Heart left ventricle (tissue), 16 donors: Measurements from ENCODE around the gene PDCD2L. TPM values are rescaled to one million over a fixed set of nuclear protein-coding genes. Genes with fewer than 3 reads are reported as not detected.

Experiments used
- ATAC-seq, 4 donors: fragments of 200-7000 bp; cut with Tn5 transposase; one replicate each; pipeline ENCODE4 v1.9.1; 2020 to 2022; ENCODE audit warnings: moderate library complexity in 4 of 4, mild to moderate bottlenecking in 3 of 4, moderate number of reproducible peaks in 1 of 4
- DNase-seq, 5 donors: peaks; one replicate each; pipeline ENCODE4 v3.0.0-alpha.2; 2020
- H3K27ac ChIP-seq, 12 donors: fragments of 200-600 bp; sonication (generic) in 4 of 12; one replicate each; pipeline versions ENCODE4 v1.5.0 to v1.8.0; 2016 to 2022; ENCODE audit warnings: mild to moderate bottlenecking in 2 of 12
- H3K27me3 ChIP-seq, 9 donors: fragments of 200-600 bp; sonication (generic) in 2 of 9; one replicate each; pipeline versions ENCODE4 v1.5.1 to v1.8.0; 2016 to 2022; ENCODE audit warnings: mild to moderate bottlenecking in 3 of 9
- H3K36me3 ChIP-seq, 9 donors: fragments of 200-600 bp; sonication (generic) in 2 of 9; one replicate each; pipeline versions ENCODE4 v1.5.0 to v1.8.0; 2018 to 2022; ENCODE audit warnings: mild to moderate bottlenecking in 2 of 9
- H3K4me1 ChIP-seq, 12 donors: fragments of 200-600 bp; sonication (generic) in 4 of 12; one replicate each; pipeline versions ENCODE4 v1.5.0 to v1.8.0; 2016 to 2022; ENCODE audit warnings: mild to moderate bottlenecking in 3 of 12
- H3K4me3 ChIP-seq, 12 donors: fragments of 200-600 bp; sonication (generic) in 4 of 12; one replicate each; pipeline versions ENCODE4 v1.5.0 to v1.8.0; 2017 to 2022; ENCODE audit warnings: mild to moderate bottlenecking in 9 of 12, moderate library complexity in 4 of 12
- H3K9me3 ChIP-seq, 12 donors: fragments of 200-600 bp; sonication (generic) in 4 of 12; one replicate each; pipeline versions ENCODE4 v1.5.0 to v1.8.0; 2016 to 2022; ENCODE audit warnings: mild to moderate bottlenecking in 1 of 12
- CTCF ChIP-seq, 12 donors: fragments of 200-600 bp; sonication (generic) in 4 of 12; IDR thresholded peaks; one replicate each; pipeline versions ENCODE4 v1.5.0 to v1.8.0; 2018 to 2022; ENCODE audit warnings: antibody characterized with exemption in 12 of 12, mild to moderate bottlenecking in 5 of 12
- POLR2A ChIP-seq, 2 donors: fragments of 450-650 bp; IDR thresholded peaks; one replicate each; pipeline ENCODE4 v1.6.1; 2017; ENCODE audit warnings: antibody characterized with exemption in 2 of 2, mild to moderate bottlenecking in 2 of 2, moderate library complexity in 2 of 2
- WGBS, 4 donors: extraction: QIAGEN DNeasy Blood & Tissue Kit in 2 of 4; methylation state at CpG; one replicate each; pipeline versions ENCODE4 v1.1.5 to v1.1.7; 2013 to 2018; 5-methylcytosine and 5-hydroxymethylcytosine counted together
- intact Hi-C, 10 donors: fragments of 100-400 bp; cut with DNase I; formaldehyde crosslinking; loops; one replicate each; pipeline versions ENCODE4 v1.11.1 to v1.14.2; 2022
- polyA plus RNA-seq, 2 donors: library from polyadenylated mRNA; stranded (reverse); fragments of 200-250 nt; gene quantifications; one replicate each; pipeline ENCODE4 v1.2.3, GENCODE V29; 2013
- total RNA-seq, 9 donors: library from RNA; depleted of rRNA in 2 of 9; stranded (reverse); fragments of >200 nt in 2 of 9; fragmentation: NEBNext Ultra II Directional in 3 of 9; extraction: Animal tissue kit (Norgen Biotek cat#: 25700) in 3 of 9; gene quantifications; one replicate each; pipeline versions ENCODE4 v1.1.0 to v1.2.4, GENCODE V29; 2016 to 2023
- donor health status: ischemic (EF 13 %, LVEDD 7.1; RV severe dilation, severe dysfunction).
- donor health status: healthy with polysubstance abuse.
- donor health status: DM: no; HTN: yes; CAD: no.
- donor health status: DM: no; HTN: no; CAD: no.
- donor health status: ischemic (EF 25% LVEDD 6.9; RV normal size, moderate dysfunction).
- donor health status: ischemic (EF 25% LVEDD 5.7; RV mildly dilated, moderate dysfunction).
- donor health status: healthy.
- donor health status: DM: yes; HTN: yes; CAD: no.
- donor health status: ischemic (EF 35%, LVEDD 5.7; RV mildly dilated, moderate dysfunction).
- donor health status: nonischemic (EF 11% LVEDD 7.7; RV severe dilation, severe dysfunction).
- donor health status: DM: yes; HTN: yes; CAD: no.
- donor health status: PGD.
- donor health status: ischemic (EF 29% LVEDD 5.4; RV normal size, mild dysfunction).
- donor health status: nonischemic (EF 23%, LVEDD 6.1; RV moderate dilation, normal function).

PDCD2L gene
- total and polyA plus RNA-seq, 11 donors = 6.2 to 16.7 (median 8.0) TPM

DNA sequence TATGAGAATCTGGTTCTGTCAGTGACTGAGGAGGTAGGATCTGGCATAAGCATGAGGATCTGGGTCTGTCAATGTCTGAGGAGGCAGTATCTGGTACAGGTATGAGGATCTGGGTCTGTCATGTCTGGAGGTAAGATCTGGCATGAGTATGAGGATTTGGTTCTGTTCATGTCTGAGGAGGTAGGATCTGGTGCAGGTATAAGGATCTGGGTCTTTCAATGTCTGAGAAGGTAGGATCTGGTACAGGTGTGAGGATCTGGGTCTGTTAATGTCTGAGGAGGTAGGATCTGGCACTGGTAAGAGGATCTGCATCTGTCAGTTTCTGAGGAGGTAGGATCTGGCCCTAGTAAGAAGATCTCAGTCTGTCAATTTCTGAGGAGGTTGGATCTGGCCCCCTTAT is 12.4 kb upstream of the PDCD2L start:
- intact Hi-C loops = no loop called here
- DNase-seq = no peak
- TF ChIP-seq CTCF (IDR thresholded peaks at IDR 0.05) = no peak
- no peak for TF ChIP-seq POLR2A (IDR thresholded peaks at IDR 0.05)
- peak in 3 of 4 donors; percentile 8 to 46 (median 9) for ATAC-seq
- H3K4me3 ChIP-seq = no peak overlapping the region
- no peaks in the 10 kb centered on the region for H3K27me3 ChIP-seq
- H3K9me3 ChIP-seq = no peaks in the 10 kb centered on the region
- H3K4me1 ChIP-seq = no peaks in the 10 kb centered on the region
- H3K27ac ChIP-seq = no peak overlapping the region
- H3K36me3 ChIP-seq = peaks cover 0 to 100% (median 97%) of the 10 kb centered on the region in 9 donors

- H3K27me3 ChIP-seq = no peaks in the 10 kb centered on the region
- no peak overlapping the region for H3K4me3 ChIP-seq
- no peaks in the 10 kb centered on the region for H3K4me1 ChIP-seq
- ATAC-seq (no peak), DNase-seq (no peak)
- WGBS, 4 donors = 76 to 79% (median 77%) methylated on average over 10 to 11 of the region's 11 CpGs; no CpG with 5 or more reads in 1 of the 4 donors
- intact Hi-C loops = no loop called here
- TF ChIP-seq POLR2A (IDR thresholded peaks at IDR 0.05) = no peak
- no peak for TF ChIP-seq CTCF (IDR thresholded peaks at IDR 0.05)
- H3K36me3 ChIP-seq = peaks cover 0 to 100% (median 97%) of the 10 kb centered on the region in 9 donors
- H3K9me3 ChIP-seq = no peaks in the 10 kb centered on the region
- H3K27ac ChIP-seq = no peak overlapping the region
Observed at GRCh38 chr19:34393031-34393430, 11.2 kb upstream of the PDCD2L start.

DNA sequence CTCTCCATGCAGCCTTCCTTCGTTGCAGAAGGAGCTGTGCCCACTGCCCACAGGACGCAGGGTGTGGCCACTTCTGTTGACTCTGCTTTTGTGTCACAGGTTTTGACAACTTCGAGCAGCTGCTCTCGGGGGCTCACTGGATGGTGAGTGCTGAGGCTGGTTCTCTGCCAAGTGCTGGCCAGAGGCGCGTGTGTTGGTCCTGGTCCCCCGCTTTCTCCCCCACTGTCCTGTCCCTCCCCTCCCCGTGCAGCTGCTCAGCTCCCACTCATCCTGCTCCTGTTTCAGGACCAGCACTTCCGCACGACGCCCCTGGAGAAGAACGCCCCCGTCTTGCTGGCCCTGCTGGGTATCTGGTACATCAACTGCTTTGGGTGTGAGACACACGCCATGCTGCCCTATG is 10.6 kb upstream of the PDCD2L start:
- no peaks in the 10 kb centered on the region for H3K4me1 ChIP-seq
- DNase-seq = no peak
- no peaks in the 10 kb centered on the region for H3K27me3 ChIP-seq
- 70 to 81% (median 73%) methylated on average over 13 to 14 of the region's 14 CpGs for whole genome bisulfite sequencing, 4 donors
- no peak for ATAC-seq
- no peak overlapping the region for H3K4me3 ChIP-seq
- peaks cover 0 to 100% (median 97%) of the 10 kb centered on the region in 9 donors for H3K36me3 ChIP-seq
- TF ChIP-seq POLR2A (IDR thresholded peaks at IDR 0.05) (no peak), CTCF (IDR thresholded peaks at IDR 0.05) (no peak)
- H3K9me3 ChIP-seq = no peaks in the 10 kb centered on the region
- no peak overlapping the region for H3K27ac ChIP-seq
- intact Hi-C loops = no loop called here

- ATAC-seq (no peak), DNase-seq (no peak)
- intact Hi-C loops = no loop called here
Observed at GRCh38 chr19:34397853-34398252, 6.3 kb upstream of the PDCD2L start.

More at GRCh38 chr19:34397853-34398252, 6.3 kb upstream of the PDCD2L start:
- H3K9me3 ChIP-seq = no peaks in the 10 kb centered on the region
- H3K27me3 ChIP-seq = no peaks in the 10 kb centered on the region
- TF ChIP-seq POLR2A (IDR thresholded peaks at IDR 0.05) = no peak
- no peak for TF ChIP-seq CTCF (IDR thresholded peaks at IDR 0.05)
- H3K4me1 ChIP-seq = no peaks in the 10 kb centered on the region
- no peak overlapping the region for H3K27ac ChIP-seq
- WGBS, 4 donors = 92 to 100% (median 98%) methylated on average over 1 of the region's 1 CpG
- H3K4me3 ChIP-seq = no peak overlapping the region
- H3K36me3 ChIP-seq = peaks cover 0 to 90% (median 84%) of the 10 kb centered on the region in 9 donors
